Glutamatergic neuron (in vitro differentiated cells): ENCODE measurements around the gene TOMM7. TPM values are rescaled to one million over a fixed set of nuclear protein-coding genes. Genes with fewer than 3 reads are reported as not detected.

ENCODE experiments used
- DNase-seq: peaks from one replicate; pipeline ENCODE4 v3.0.0; 2022
- H3K27ac Mint-ChIP-seq: one replicate; pipeline ENCODE4 v1.8.0; 2020; ENCODE audit warnings: mild to moderate bottlenecking, mixed read lengths, inconsistent platforms; ENCODE audit not compliant: unreplicated experiment
- H3K27me3 Mint-ChIP-seq: one replicate; pipeline ENCODE4 v1.8.0; 2020; ENCODE audit warnings: mild to moderate bottlenecking, moderate library complexity, mixed read lengths, inconsistent platforms; ENCODE audit not compliant: unreplicated experiment
- H3K36me3 Mint-ChIP-seq: one replicate; pipeline ENCODE4 v1.8.0; 2020; ENCODE audit warnings: mild to moderate bottlenecking, mixed read lengths, inconsistent platforms; ENCODE audit not compliant: unreplicated experiment
- H3K4me1 Mint-ChIP-seq: one replicate; pipeline ENCODE4 v1.8.0; 2020; ENCODE audit warnings: mild to moderate bottlenecking, low read depth, mixed read lengths, inconsistent platforms; ENCODE audit not compliant: unreplicated experiment
- H3K4me3 Mint-ChIP-seq: one replicate; pipeline ENCODE4 v1.8.0; 2020; ENCODE audit warnings: mild to moderate bottlenecking, mixed read lengths, inconsistent platforms; ENCODE audit not compliant: unreplicated experiment
- H3K9me3 Mint-ChIP-seq: one replicate; pipeline ENCODE4 v1.8.0; 2020; ENCODE audit warnings: mild to moderate bottlenecking, moderate library complexity, mixed read lengths, inconsistent platforms; ENCODE audit not compliant: unreplicated experiment
- total RNA-seq: library from RNA; stranded (reverse); fragmentation: NEBNext Ultra II Directional; extraction: Animal tissue kit (Norgen Biotek cat#: 25700); gene quantifications from one replicate; pipeline ENCODE4 v1.2.1, GENCODE V29; 2021; ENCODE audit not compliant: unreplicated experiment
- TF ChIP-seq, protein P1 (sequence below): fragments of 200-600 bp; sonication (generic); IDR thresholded peaks from one replicate; pipeline ENCODE4 v1.5.0; 2021; ENCODE audit not compliant: partially characterized antibody, unreplicated experiment

Gene TOMM7
- total RNA-seq, 1 donor from 2014 or later: 111 TPM

DNA sequence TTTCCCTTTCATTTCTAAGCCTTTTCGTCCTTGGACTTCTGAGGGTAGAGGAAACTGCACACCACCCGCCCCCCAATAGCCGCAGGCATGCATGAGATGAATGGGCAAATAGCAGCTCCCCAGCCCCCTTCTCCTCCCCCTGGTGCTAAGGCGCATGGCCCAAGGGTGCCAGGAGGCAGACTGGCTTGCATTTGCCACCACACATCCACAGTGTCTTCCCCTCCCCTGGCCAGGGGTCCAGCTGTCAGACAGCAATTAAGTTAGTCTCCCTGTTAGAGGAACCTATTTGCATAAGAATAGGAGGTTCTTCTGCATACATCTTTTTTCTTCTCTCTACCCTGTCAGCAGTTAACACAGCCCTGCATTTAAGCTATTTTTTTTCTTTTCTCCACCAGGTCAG, 20.2 kb downstream of the TOMM7 start:
- peaks cover 8% of the 10 kb centered on the region for H3K9me3 Mint-ChIP-seq
- peaks cover 3% of the 10 kb centered on the region for H3K4me1 Mint-ChIP-seq
- peaks cover 7% of the 10 kb centered on the region for H3K27me3 Mint-ChIP-seq
- H3K36me3 Mint-ChIP-seq: peaks cover 4% of the 10 kb centered on the region
- H3K4me3 Mint-ChIP-seq: no peak overlapping the region
- DNase-seq: peak; percentile 29
- peak overlapping the region; percentile 81 for H3K27ac Mint-ChIP-seq
- TF ChIP-seq, protein P1, sequence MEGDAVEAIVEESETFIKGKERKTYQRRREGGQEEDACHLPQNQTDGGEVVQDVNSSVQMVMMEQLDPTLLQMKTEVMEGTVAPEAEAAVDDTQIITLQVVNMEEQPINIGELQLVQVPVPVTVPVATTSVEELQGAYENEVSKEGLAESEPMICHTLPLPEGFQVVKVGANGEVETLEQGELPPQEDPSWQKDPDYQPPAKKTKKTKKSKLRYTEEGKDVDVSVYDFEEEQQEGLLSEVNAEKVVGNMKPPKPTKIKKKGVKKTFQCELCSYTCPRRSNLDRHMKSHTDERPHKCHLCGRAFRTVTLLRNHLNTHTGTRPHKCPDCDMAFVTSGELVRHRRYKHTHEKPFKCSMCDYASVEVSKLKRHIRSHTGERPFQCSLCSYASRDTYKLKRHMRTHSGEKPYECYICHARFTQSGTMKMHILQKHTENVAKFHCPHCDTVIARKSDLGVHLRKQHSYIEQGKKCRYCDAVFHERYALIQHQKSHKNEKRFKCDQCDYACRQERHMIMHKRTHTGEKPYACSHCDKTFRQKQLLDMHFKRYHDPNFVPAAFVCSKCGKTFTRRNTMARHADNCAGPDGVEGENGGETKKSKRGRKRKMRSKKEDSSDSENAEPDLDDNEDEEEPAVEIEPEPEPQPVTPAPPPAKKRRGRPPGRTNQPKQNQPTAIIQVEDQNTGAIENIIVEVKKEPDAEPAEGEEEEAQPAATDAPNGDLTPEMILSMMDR: no peak

- peak overlapping the region; percentile 81 for H3K27ac Mint-ChIP-seq
- peaks cover 3% of the 10 kb centered on the region for H3K4me1 Mint-ChIP-seq
- H3K27me3 Mint-ChIP-seq: peaks cover 7% of the 10 kb centered on the region
- peaks cover 8% of the 10 kb centered on the region for H3K9me3 Mint-ChIP-seq
- peaks cover 4% of the 10 kb centered on the region for H3K36me3 Mint-ChIP-seq
- DNase-seq: peak; percentile 22
- H3K4me3 Mint-ChIP-seq: no peak overlapping the region
- TF ChIP-seq, protein P1: no peak
Observed at GRCh38 chr7:22801912-22802311, 20.7 kb downstream of the TOMM7 start.

GRCh38 chr7:22799633-22800032, 23.0 kb downstream of the TOMM7 start:
- Mint-ChIP-seq H3K4me1 (peaks cover 3% of the 10 kb centered on the region), H3K27ac (no peak overlapping the region), H3K27me3 (peaks cover 7% of the 10 kb centered on the region), H3K9me3 (peaks cover 8% of the 10 kb centered on the region), H3K36me3 (peaks cover 12% of the 10 kb centered on the region), H3K4me3 (no peak overlapping the region)
- no peak for DNase-seq
- TF ChIP-seq, protein P1: no peak

DNA sequence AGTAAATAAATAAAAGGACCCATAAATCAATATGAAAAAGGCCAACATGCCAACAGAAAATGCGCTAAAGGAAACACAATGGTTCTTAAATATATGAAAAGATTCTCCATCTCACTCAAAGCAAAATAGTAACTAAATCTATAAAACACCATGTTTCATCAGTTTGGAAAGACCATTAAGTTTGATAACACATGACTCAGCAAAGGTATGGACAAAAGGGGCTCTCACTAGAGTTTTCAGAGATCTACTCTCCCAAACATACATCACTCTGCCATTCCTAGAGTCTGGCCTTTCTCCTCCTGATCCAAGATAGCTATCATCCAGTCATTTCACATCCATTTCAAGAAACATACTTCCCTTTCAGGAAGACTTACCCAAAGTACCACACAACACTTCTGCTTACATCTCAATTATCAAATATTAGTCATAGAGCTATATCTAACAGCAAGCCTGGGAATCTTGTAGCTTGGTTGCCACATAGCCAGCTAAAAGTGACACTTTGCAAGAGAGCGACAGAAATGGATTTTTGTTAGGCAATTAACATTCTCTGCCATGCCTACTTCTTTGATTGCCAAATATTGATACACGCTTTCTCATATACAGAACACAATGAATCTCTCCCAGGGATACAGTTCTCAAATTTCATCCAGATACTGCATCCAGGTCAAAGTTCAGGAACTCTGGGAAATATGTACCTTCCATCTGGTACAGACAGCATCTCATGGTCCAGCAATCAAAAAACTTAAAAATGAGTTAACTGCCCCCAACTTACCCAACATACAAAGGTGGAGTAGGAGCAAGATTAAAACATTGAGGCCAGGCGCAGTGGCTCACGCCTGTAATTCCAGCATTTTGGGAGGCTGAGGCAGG, 28.8 kb downstream of the TOMM7 start:
- no peaks in the 10 kb centered on the region for H3K27me3 Mint-ChIP-seq
- H3K4me3 Mint-ChIP-seq: no peak overlapping the region
- no peak for DNase-seq
- peaks cover 7% of the 10 kb centered on the region for H3K36me3 Mint-ChIP-seq
- H3K27ac Mint-ChIP-seq: no peak overlapping the region
- TF ChIP-seq, protein P1: no peak
- no peaks in the 10 kb centered on the region for H3K4me1 Mint-ChIP-seq
- no peaks in the 10 kb centered on the region for H3K9me3 Mint-ChIP-seq
